HUES6 (cell line): ENCODE measurements around the gene DCLK3.

Experiments used
- H3K27ac ChIP-seq: 2 replicates; pipeline ENCODE4 v1.7.0; 2013; ENCODE audit warnings: low read depth, mild to moderate bottlenecking, low read length, inconsistent platforms
- H3K27me3 ChIP-seq: 2 replicates; pipeline ENCODE4 v1.6.1; 2013; ENCODE audit warnings: low read length; ENCODE audit not compliant: control insufficient read depth, insufficient read depth
- H3K36me3 ChIP-seq: 2 replicates; pipeline ENCODE4 v1.6.1; 2013; ENCODE audit warnings: low read length; ENCODE audit not compliant: control insufficient read depth, insufficient read depth
- H3K4me1 ChIP-seq: 2 replicates; pipeline ENCODE4 v1.6.1; 2013; ENCODE audit warnings: low read length; ENCODE audit not compliant: control insufficient read depth, insufficient read depth
- H3K4me3 ChIP-seq: 2 replicates; pipeline ENCODE4 v1.5.1; 2013; ENCODE audit warnings: low read depth, low read length
- H3K9ac ChIP-seq: one replicate; pipeline ENCODE4 v1.6.1; 2013; ENCODE audit warnings: mild to moderate bottlenecking, low read length
- H3K9me3 ChIP-seq: 2 replicates; pipeline ENCODE4 v1.6.1; 2013; ENCODE audit warnings: low read depth, low read length; ENCODE audit not compliant: control insufficient read depth, insufficient read depth

DCLK3 gene

DNA sequence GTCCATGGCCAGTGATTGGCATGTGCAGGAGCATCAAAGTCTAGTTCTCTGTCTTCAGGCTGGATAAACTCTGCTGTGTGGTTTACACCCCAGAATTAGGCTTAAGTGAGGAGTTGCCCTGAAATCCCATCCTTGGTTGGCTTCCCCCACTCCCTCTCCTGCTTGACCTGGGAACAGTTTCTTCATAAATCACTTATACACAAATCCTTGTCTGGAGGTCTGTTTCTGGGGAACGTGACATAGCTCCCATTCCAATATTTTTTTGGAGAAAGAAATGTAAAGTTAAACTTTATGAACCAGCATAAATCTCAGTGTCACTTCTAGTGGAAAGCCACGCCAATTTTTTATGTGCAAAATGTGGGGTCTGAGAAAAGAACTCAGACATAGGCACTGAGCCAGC lies 98.2 kb downstream of the DCLK3 start:
- Histone ChIP-seq H3K4me3 (no peak overlapping the region), H3K36me3 (no peaks in the 10 kb centered on the region), H3K27me3 (no peaks in the 10 kb centered on the region), H3K9me3 (no peaks in the 10 kb centered on the region), H3K27ac (no peak overlapping the region), H3K4me1 (no peaks in the 10 kb centered on the region), H3K9ac (no peak overlapping the region)

DNA sequence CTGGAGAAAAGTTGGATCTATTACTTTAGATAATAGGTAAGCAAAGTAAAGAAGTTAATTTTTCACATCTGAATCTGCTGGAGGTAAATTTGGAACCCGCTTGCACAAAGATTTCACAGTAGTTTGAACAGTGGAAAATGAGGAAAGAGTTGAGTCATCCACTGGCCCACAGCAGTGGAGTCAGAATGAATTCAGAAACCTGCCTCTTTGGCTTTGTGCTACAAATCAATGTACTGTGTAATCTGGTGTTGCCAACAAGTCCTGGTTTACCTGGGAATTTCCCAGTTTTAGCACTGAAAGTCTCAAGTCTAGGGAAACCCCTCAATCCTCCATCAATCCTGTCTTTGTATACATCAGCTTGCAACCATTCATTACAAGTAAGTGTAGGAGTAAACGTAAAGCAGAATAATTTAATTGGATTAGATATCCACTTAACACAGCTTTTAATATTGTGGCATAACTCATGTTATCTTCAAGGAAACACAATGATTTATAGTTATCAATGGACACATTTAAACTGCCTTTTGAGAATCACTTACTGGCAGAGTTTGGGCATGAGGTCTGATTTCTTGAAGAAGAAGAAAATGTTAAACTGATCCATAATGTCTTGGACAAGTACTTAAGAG lies 100.6 kb downstream of the DCLK3 start:
- Histone ChIP-seq H3K4me1 (no peaks in the 10 kb centered on the region), H3K36me3 (no peaks in the 10 kb centered on the region), H3K9me3 (no peaks in the 10 kb centered on the region), H3K27me3 (no peaks in the 10 kb centered on the region), H3K4me3 (no peak overlapping the region), H3K9ac (no peak overlapping the region), H3K27ac (no peak overlapping the region)

- H3K36me3 ChIP-seq, result no peaks in the 10 kb centered on the region
- no peak overlapping the region for H3K4me3 ChIP-seq
- H3K9ac ChIP-seq, result no peak overlapping the region
- H3K4me1 ChIP-seq, result no peaks in the 10 kb centered on the region
- H3K27me3 ChIP-seq, result no peaks in the 10 kb centered on the region
- H3K27ac ChIP-seq, result no peak overlapping the region
- H3K9me3 ChIP-seq, result no peaks in the 10 kb centered on the region
These were observed 101.7 kb downstream of the DCLK3 start for GRCh38 chr3:36662626-36663025.
